Stimulated activated CD8-positive, alpha-beta memory T cell treated with anti-CD3 and anti-CD28 coated beads, Interleukin-7, amount 100 ng/mL, for 4 hours (primary cell): ENCODE results near the gene CENPP.
"Not testable (repeated sequence)": the region's sequence is repeated elsewhere in the genome, so short reads cannot be mapped to it uniquely, and the experiment has no call there.

Source experiments
- DNase-seq, 2 donors: peaks; one replicate each; pipeline ENCODE4 v3.0.0-alpha.2; 2020; ENCODE audit warnings: low read depth in 2 of 2

CENPP gene

GRCh38 chr9:92595075-92595474, 269.3 kb downstream of the CENPP start:
- not testable (repeated sequence) for DNase-seq

- no peak for DNase-seq
Observed at GRCh38 chr9:92595930-92596329, 270.2 kb downstream of the CENPP start.

- no peak for DNase-seq
Observed at GRCh38 chr9:92598382-92598781, 272.6 kb downstream of the CENPP start.

- DNase-seq, result no peak
Observed at GRCh38 chr9:92599938-92600461, 274.2 kb downstream of the CENPP start.

- no peak for DNase-seq
Observed at GRCh38 chr9:92600462-92601261, 274.9 kb downstream of the CENPP start.

DNA sequence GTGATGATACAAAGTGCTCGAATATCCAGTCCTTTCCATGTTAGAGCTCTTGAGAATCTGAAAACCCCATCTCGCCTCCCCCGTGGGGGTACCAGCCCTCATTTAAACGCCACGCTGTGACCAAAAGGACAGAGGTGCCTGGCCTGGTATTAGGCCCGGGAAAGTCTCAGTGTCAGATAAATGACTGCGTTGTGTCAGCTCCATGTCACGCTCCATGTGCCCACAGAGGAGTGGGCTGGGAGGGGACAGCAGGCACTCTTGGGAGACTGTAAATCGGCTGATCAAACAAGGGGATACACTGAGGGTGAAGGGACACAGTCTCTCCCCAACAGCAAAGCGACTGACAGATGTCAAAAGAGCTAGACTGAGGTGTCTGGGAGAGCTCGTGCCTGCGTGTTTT, 275.7 kb downstream of the CENPP start:
- DNase-seq, result no peak

DNA sequence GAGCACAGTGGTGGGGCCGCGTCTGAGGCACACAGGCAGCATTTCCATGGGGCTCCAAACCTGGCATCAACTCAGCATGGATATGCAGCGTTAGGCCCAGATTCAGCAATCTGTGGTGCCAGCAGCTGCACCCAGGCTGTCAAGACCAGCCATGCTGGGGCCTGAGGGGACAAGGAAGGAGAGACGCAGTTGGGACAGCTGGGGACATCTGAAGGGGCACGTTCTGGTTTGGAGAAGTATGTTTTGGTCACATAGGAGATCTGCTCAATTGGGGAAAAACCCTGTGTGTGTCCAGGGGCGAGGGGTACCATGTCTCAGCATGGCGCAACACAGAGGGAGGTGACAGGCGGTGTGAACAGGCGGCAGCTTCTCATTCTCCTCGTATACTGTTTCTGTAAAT, 276.7 kb downstream of the CENPP start:
- DNase-seq, result no peak

- no peak for DNase-seq
Observed at GRCh38 chr9:92603100-92603499, 277.3 kb downstream of the CENPP start.

DNA sequence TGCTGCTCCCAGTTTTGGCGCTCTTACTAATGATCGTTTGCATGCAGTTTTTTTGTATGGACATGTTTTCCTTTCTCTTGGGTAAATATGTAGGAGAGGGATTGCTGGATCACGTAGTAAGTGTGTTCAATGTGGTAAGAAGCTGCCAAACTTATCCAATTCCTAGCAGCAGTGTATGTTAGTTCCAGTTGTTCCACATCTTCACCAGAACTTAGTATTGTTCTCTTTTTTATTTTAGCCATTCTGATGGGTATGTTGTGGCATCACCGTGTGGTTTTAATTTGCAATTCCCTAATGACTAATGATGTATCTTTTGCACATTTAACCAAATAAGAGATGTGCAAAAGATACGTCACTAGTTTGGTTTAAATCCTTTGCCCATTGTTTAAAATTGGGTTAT, 278.2 kb downstream of the CENPP start:
- no peak for DNase-seq

GRCh38 chr9:92605224-92605623, 279.5 kb downstream of the CENPP start:
- no peak for DNase-seq

DNA sequence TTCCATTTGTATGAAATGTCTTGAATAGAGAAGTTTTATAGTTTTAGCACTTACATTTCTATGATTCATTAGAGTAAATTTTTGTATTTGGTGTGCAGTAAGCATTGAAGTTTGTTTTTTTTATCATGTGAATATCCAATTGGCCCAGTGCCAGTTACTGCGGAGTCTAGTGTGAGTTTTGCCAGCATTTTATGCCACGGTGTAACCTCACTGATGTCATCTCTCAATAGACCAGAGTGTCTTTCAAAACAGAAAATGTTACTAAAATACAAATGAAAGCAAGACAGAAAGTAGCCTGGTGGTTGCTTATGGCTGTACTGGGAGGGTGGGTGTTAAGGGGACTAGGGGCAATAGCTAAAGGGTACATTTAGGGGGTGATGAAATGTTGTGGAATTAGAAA, 281.3 kb downstream of the CENPP start:
- no peak for DNase-seq

- no peak for DNase-seq
Observed at GRCh38 chr9:92607773-92608172, 282.0 kb downstream of the CENPP start.

DNA sequence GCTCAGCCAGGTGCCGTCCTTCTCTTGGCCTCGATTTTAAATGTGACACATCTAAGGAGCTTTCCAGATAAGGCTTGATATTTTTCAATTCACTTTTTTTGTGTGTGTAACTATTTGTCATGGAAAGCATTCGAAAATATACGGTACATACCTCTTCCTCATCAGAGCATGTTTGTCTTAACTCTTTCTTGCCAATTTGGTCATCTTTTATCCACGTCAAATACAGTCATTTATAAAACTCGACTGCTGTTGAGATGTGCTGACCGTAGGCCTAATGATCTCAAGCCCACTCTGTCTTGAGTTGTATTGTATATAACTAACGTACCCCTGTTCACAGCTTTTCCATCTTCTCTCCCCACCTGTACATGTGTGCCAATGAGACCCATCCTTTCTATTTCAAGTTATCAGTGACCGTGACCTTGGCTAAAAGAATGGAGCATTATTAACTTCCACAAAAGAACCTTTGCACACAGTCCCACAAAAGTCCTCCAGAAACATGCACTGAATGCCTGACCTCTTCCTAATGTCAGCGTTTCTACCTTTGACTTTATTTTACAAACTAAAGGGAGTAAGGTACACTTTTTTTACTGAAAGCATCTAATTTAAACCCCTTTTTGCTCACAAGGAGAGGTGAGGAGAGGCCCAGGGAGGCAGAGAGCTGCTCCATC, 282.6 kb downstream of the CENPP start:
- DNase-seq, result no peak

DNA sequence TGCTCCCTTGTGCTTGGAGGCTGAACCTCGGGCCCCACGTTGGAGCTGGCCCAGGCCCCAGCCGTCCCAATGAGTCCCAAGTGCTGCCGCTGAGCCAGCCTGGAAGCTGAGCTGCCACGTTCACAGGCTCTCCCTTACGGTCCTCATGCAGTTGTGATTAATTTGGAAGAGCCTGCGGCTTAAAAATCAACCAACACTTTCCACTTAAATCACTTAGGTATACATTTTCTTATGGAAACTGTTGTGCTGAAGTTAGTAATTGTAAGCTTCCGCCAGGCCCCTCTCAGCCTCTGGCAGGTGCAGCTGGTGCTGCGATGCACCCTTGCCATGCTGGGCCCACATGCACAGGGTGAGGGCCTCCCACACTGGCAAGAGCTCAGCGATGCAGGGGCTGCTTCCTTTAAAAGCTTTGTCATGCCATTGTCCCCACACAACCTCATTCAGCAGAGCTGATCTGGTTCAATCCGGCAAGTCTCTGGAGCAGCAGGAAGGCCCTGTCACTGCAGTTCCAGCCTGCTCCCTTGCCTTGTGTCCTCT, 283.2 kb downstream of the CENPP start:
- DNase-seq, result no peak

DNA sequence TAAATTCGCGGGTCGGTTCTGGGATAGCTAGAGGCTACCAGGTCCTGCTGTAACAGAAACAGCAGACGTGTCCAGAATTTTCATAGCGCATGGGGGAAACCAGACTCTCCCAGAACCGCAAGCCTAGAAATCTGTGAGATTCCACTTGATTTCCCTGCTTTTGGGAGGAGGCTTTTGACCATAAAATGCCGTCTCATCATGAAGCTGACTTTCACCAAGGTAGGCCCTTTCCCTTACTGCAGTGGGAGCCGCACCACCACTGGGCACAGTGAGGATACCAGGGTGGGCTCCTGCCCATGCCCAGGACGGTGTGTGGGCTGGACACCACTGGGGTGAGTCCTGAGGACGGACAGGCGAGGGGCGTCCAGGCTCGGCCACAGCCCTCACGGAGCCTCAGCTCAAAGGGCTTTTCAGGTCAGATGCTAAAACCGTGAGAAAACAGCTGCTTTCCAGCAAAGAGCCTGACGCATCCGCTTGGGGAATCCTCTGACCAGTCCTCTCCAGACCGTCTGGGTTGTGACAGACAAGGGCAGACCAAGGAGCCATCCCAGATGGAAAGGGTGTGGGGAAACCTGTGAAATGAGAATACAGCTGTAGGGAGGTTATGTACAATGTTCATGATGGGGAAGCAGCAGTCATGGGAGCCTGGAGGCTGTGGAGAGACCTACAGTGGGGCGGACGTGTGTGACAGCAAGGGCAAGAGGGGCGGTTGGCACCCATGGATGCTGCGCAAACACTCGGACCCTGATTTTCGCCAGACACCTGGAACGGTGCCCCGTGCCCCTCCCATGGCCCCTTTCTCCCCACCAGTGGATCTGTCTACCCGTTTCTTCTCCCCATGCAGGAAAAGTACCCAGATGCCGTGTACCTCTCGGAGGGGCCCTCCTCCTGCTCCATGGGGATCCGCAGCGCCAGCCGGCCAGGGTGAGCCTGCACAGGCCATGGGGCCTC, 285.0 kb downstream of the CENPP start:
- no peak for DNase-seq

- DNase-seq, result no peak
Observed at GRCh38 chr9:92611621-92612285, 286.0 kb downstream of the CENPP start.

GRCh38 chr9:92612292-92612691, 286.5 kb downstream of the CENPP start:
- DNase-seq, result no peak

DNA sequence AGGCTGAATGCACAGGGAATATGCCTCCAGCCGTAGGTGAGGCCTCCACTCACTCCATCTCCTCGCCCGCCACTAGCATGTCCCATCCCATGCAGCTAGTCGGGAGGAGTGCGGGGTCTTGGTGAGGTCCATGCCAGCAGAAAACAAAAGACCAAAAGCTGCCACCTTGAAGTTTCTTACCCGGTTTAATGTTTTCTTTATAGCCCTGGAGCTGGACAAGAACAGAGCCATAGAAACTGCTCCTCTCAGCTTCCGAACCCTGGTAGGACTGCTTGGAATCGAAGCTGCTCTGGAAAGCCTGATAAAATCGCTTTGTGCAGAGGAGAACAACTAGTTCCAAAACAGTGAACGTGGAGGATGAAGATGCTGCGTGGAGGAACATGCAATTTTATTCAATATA, 287.1 kb downstream of the CENPP start:
- DNase-seq, result no peak

- DNase-seq, result no peak
Observed at GRCh38 chr9:92613268-92614122, 287.7 kb downstream of the CENPP start.

DNA sequence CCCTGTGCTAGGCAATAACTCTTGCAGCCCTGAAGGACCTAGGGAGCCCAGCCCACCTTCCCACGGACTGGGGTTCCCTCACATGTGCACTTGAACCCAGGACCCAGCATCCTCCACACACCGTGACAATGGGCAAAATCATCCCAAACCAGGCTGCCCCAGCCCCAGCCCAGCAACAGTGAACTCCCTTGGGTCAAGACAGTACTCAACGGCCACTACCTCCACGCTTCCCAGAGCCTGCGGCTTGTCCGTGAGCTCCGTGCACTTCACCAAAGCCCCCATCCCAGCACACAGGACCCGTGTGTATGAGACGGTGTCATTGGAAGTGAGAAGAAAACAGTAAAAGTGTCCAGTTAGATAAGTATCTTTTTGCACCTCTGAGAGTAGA, 288.4 kb downstream of the CENPP start:
- no peak for DNase-seq
